ENCODE data around the gene HUWE1.
A peak's percentile ranks its signal among the peaks of the same experiment; 100 is the strongest.
"Not testable (repeated sequence)": the region's sequence is repeated elsewhere in the genome, so short reads cannot be mapped to it uniquely, and the experiment has no call there.

Gene HUWE1

GRCh38 chrX:53686151-53686885, at the start of gene HUWE1:
Gene HUWE1 (minus strand): TSS chrX:53686719. CDS start chrX:53654107, 32,612 bp downstream.
- DNase-seq = peak; percentile 47

- no peak for DNase-seq
Measured at GRCh38 chrX:53732797-53733196, 46.3 kb upstream of the HUWE1 start.

- peak; percentile 44 for DNase-seq
Measured at GRCh38 chrX:53729751-53730150, 43.2 kb upstream of the HUWE1 start.

- DNase-seq = no peak
Measured at GRCh38 chrX:53728506-53728905, 42.0 kb upstream of the HUWE1 start.

- no peak for DNase-seq
Measured at GRCh38 chrX:53724872-53725271, 38.4 kb upstream of the HUWE1 start.

GRCh38 chrX:53723381-53723780, 36.9 kb upstream of the HUWE1 start:
- no peak for DNase-seq

- not testable (repeated sequence) for DNase-seq
Measured at GRCh38 chrX:53721610-53722009, 35.1 kb upstream of the HUWE1 start.

GRCh38 chrX:53719666-53720065, 33.1 kb upstream of the HUWE1 start:
- not testable (repeated sequence) for DNase-seq

GRCh38 chrX:53718073-53718472, 31.6 kb upstream of the HUWE1 start:
- no peak for DNase-seq

GRCh38 chrX:53717205-53717604, 30.7 kb upstream of the HUWE1 start:
- DNase-seq = no peak

- DNase-seq = peak; percentile 31
Measured at GRCh38 chrX:53716328-53717088, 30.0 kb upstream of the HUWE1 start.

GRCh38 chrX:53715346-53715924, 28.9 kb upstream of the HUWE1 start:
- DNase-seq = no peak

GRCh38 chrX:53714580-53715345, 28.2 kb upstream of the HUWE1 start:
- peak; percentile 50 for DNase-seq

- no peak for DNase-seq
Measured at GRCh38 chrX:53713987-53714579, 27.6 kb upstream of the HUWE1 start.

- DNase-seq = no peak
Measured at GRCh38 chrX:53711436-53711835, 24.9 kb upstream of the HUWE1 start.

- no peak for DNase-seq
Measured at GRCh38 chrX:53704854-53705253, 18.3 kb upstream of the HUWE1 start.

GRCh38 chrX:53704294-53704693, 17.8 kb upstream of the HUWE1 start:
- no peak for DNase-seq

- no peak for DNase-seq
Measured at GRCh38 chrX:53695946-53696549, 9.5 kb upstream of the HUWE1 start.

GRCh38 chrX:53694642-53695041, 8.1 kb upstream of the HUWE1 start:
- DNase-seq = no peak

GRCh38 chrX:53688300-53688699, 1.8 kb upstream of the HUWE1 start:
- DNase-seq = no peak

- DNase-seq = no peak
Measured at GRCh38 chrX:53685711-53686110, 808 bp downstream of the HUWE1 start.

All from HCEC 1CT (cell line).